ENCODE results near the gene EML5. TPM values are rescaled to one million over a fixed set of nuclear protein-coding genes. Genes with fewer than 3 reads are reported as not detected.

The EML5 gene
- polyA plus RNA-seq, 1 experiment, result 1.2 TPM

DNA sequence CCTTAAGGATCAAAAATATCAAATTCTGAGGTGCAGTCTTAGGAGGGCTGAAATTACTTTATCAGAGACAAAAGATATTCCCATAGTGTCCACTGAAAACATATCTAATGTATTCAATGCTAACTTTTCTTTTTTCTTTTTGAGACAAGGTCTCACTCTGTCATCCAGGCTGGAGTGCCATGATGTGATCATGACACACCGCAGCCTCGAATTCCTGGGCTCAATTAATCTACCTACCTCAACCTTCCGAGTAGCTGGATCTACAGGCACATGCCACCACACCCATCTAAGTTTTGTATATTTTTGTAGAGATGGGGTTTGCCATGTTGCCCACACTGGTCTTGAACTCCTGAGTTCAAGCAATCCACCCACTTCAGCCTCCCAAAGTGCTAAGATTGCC lies 161.7 kb downstream of the EML5 start:
- Histone ChIP-seq H3K36me3 (ENCODE audit: control insufficient read depth, insufficient read depth, low read length) (no peaks in the 10 kb centered on the region), H3K4me3 (ENCODE audit: low read depth, low read length) (no peak overlapping the region), H3K27me3 (ENCODE audit: control insufficient read depth, insufficient read depth, low read length) (no peaks in the 10 kb centered on the region)
- ChIA-PET POLR2A (no interaction called here), CTCF (no interaction called here)
- TF ChIP-seq CTCF (IDR thresholded peaks at IDR 0.05; ENCODE audit: insufficient read depth, low read depth, low read length), result no peak
- no peak for DNase-seq (ENCODE audit: low read depth)

DNA sequence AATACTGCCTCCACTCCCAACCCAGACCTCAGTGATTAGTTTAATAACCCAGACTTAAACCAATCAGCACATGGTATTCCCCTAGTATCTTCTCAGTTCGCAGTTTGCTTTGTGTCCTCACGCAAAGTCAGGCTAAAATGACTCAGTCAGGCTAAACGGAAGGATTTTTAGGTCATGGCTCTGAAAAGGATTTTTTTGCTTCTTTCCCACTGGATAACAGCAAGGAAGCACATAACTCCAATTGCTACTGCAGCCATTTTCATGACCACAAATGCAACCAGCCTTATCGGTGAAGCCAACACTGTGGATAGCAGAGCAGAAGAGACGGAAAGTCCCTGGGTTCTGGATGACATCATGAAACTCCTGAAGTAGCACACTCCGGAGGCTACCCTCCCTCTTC lies 162.2 kb downstream of the EML5 start:
- CTCF ChIA-PET, result no interaction called here

GRCh38 chr14:88628462-88628861 lies 164.3 kb downstream of the EML5 start:
- no peak overlapping the region for H3K4me3 ChIP-seq (ENCODE audit: low read depth, low read length)
- no peak for DNase-seq (ENCODE audit: low read depth)
- TF ChIP-seq CTCF (IDR thresholded peaks at IDR 0.05; ENCODE audit: insufficient read depth, low read depth, low read length), result no peak
- H3K36me3 ChIP-seq (ENCODE audit: control insufficient read depth, insufficient read depth, low read length), result no peaks in the 10 kb centered on the region
- H3K27me3 ChIP-seq (ENCODE audit: control insufficient read depth, insufficient read depth, low read length), result no peaks in the 10 kb centered on the region
- CTCF ChIA-PET, result no interaction called here
- POLR2A ChIA-PET, result no interaction called here

More for the DNA sequence above, 162.2 kb downstream of the EML5 start:
- Histone ChIP-seq H3K27me3 (ENCODE audit: control insufficient read depth, insufficient read depth, low read length) (no peaks in the 10 kb centered on the region), H3K4me3 (ENCODE audit: low read depth, low read length) (no peak overlapping the region), H3K36me3 (ENCODE audit: control insufficient read depth, insufficient read depth, low read length) (no peaks in the 10 kb centered on the region)
- no peak for TF ChIP-seq CTCF (IDR thresholded peaks at IDR 0.05; ENCODE audit: insufficient read depth, low read depth, low read length)
- POLR2A ChIA-PET, result no interaction called here
- peak; percentile 19 for DNase-seq (ENCODE audit: low read depth)

- CTCF ChIA-PET, result no interaction called here
- no peak for TF ChIP-seq CTCF (IDR thresholded peaks at IDR 0.05; ENCODE audit: insufficient read depth, low read depth, low read length)
- H3K4me3 ChIP-seq (ENCODE audit: low read depth, low read length), result no peak overlapping the region
- H3K36me3 ChIP-seq (ENCODE audit: control insufficient read depth, insufficient read depth, low read length), result no peaks in the 10 kb centered on the region
- H3K27me3 ChIP-seq (ENCODE audit: control insufficient read depth, insufficient read depth, low read length), result no peaks in the 10 kb centered on the region
- POLR2A ChIA-PET, result no interaction called here
- DNase-seq (ENCODE audit: low read depth), result no peak
Observed at GRCh38 chr14:88628033-88628432, 164.7 kb downstream of the EML5 start.

DNA sequence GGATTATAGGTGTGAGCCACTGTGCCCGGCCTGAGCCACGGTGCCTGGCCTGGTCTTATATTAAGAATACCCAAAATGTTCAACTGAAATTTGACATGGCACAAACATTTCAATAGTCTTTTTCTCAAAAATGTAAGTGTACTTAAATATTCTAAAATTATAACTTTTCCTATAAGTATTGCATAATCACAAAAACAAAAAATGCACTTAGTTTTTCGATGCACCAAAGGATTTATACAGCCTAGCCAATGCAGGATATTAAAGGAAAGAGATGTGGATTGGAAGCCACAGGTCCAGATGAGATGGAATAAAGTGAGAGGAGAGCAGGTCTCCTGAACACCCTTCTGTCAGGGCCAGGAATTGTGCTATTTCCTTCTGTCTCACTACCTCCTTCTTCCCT lies 167.1 kb downstream of the EML5 start:
- CTCF ChIA-PET, result no interaction called here

More for the DNA sequence above, 167.1 kb downstream of the EML5 start:
- DNase-seq (ENCODE audit: low read depth), result no peak
- no peaks in the 10 kb centered on the region for H3K36me3 ChIP-seq (ENCODE audit: control insufficient read depth, insufficient read depth, low read length)
- H3K4me3 ChIP-seq (ENCODE audit: low read depth, low read length), result no peak overlapping the region
- no peaks in the 10 kb centered on the region for H3K27me3 ChIP-seq (ENCODE audit: control insufficient read depth, insufficient read depth, low read length)
- POLR2A ChIA-PET, result no interaction called here
- TF ChIP-seq CTCF (IDR thresholded peaks at IDR 0.05; ENCODE audit: insufficient read depth, low read depth, low read length), result no peak

Data from BJ (cell line).